Loucy (cell line): Measurements from ENCODE around the gene SCAMP1.

Experiments used
- H2AFZ ChIP-seq: fragments of 200-600 bp; sonication (generic); 2 replicates; pipeline ENCODE4 v1.6.0; 2016; ENCODE audit warnings: antibody characterized with exemption, mild to moderate bottlenecking, low read length, moderate library complexity
- H3F3A ChIP-seq: fragments of 200-600 bp; 2 replicates; pipeline ENCODE4 v1.6.0; 2016; ENCODE audit warnings: antibody characterized with exemption, low read depth, mild to moderate bottlenecking
- H3K27me3 ChIP-seq: fragments of 200-600 bp; sonication (generic); 2 replicates; pipeline ENCODE4 v1.6.1; 2014; ENCODE audit warnings: low read length, mild to moderate bottlenecking; ENCODE audit not compliant: insufficient read depth, poor library complexity, severe bottlenecking
- H3K36me3 ChIP-seq: fragments of 200-600 bp; sonication (generic); 2 replicates; pipeline ENCODE4 v1.6.1; 2016; ENCODE audit warnings: low read length; ENCODE audit not compliant: insufficient read depth
- H3K4me1 ChIP-seq: fragments of 200-600 bp; sonication (generic); 2 replicates; pipeline ENCODE4 v1.5.1; 2014; ENCODE audit warnings: low read length, mild to moderate bottlenecking; ENCODE audit not compliant: insufficient read depth, poor library complexity, severe bottlenecking
- H3K4me2 ChIP-seq: fragments of 200-600 bp; sonication (generic); 2 replicates; pipeline ENCODE4 v1.6.0; 2014; ENCODE audit warnings: antibody characterized with exemption, low read length, low read depth, mild to moderate bottlenecking; ENCODE audit not compliant: poor library complexity, severe bottlenecking
- H3K4me3 ChIP-seq: fragments of 200-600 bp; sonication (generic); 2 replicates; pipeline ENCODE4 v1.5.1; 2014; ENCODE audit warnings: low read length, mild to moderate bottlenecking, mixed read lengths; ENCODE audit not compliant: poor library complexity, severe bottlenecking
- H3K79me2 ChIP-seq: fragments of 200-600 bp; sonication (generic); 2 replicates; pipeline ENCODE4 v1.6.1; 2014; ENCODE audit warnings: low read length; ENCODE audit not compliant: insufficient read depth
- H3K9ac ChIP-seq: fragments of 200-600 bp; sonication (generic); 2 replicates; pipeline ENCODE4 v1.6.0; 2014; ENCODE audit warnings: mild to moderate bottlenecking, low read depth, low read length, moderate library complexity; ENCODE audit not compliant: poor library complexity, severe bottlenecking
- H3K9me2 ChIP-seq: fragments of 200-600 bp; sonication (generic); replicated peaks from 2 replicates; pipeline ENCODE4 v1.6.1; 2016; ENCODE audit warnings: low read depth, low read length, mixed read lengths
- H3K9me3 ChIP-seq: fragments of 200-600 bp; sonication (generic); 2 replicates; pipeline ENCODE4 v1.6.1; 2014; ENCODE audit warnings: mild to moderate bottlenecking, antibody characterized with exemption, low read length, low read depth; ENCODE audit not compliant: insufficient read depth
- H4K20me1 ChIP-seq: fragments of 200-600 bp; sonication (generic); 2 replicates; pipeline ENCODE4 v1.6.0; 2014; ENCODE audit warnings: antibody characterized with exemption, low read length, mild to moderate bottlenecking; ENCODE audit not compliant: insufficient read depth, poor library complexity, severe bottlenecking
- CTCF ChIP-seq: fragments of 200-600 bp; sonication (generic); conservative IDR thresholded peaks from 2 replicates; pipeline ENCODE4 v1.5.1; 2014; ENCODE audit warnings: mild to moderate bottlenecking, antibody characterized with exemption, low read length
- EZH2phosphoT487 ChIP-seq: fragments of 200-600 bp; IDR thresholded peaks from 2 replicates; pipeline ENCODE4 v1.6.1; 2018; ENCODE audit warnings: antibody characterized with exemption, mild to moderate bottlenecking, moderate library complexity, borderline replicate concordance

The SCAMP1 gene

GRCh38 chr5:78424665-78425064 is 64.2 kb downstream of the SCAMP1 start:
- Histone ChIP-seq H3K4me1 (no peaks in the 10 kb centered on the region), H3K9ac (no peak overlapping the region), H3K4me3 (no peak overlapping the region), H3K9me2 (no peaks in the 10 kb centered on the region), H3K79me2 (no peaks in the 10 kb centered on the region), H3K36me3 (peaks cover 35% of the 10 kb centered on the region), H3K27me3 (no peaks in the 10 kb centered on the region), H4K20me1 (no peaks in the 10 kb centered on the region), H3F3A (no peaks in the 10 kb centered on the region), H3K4me2 (no peak overlapping the region), H3K9me3 (no peaks in the 10 kb centered on the region), H2AFZ (no peak overlapping the region)
- TF ChIP-seq CTCF (no peak), EZH2phosphoT487 (no peak)

DNA sequence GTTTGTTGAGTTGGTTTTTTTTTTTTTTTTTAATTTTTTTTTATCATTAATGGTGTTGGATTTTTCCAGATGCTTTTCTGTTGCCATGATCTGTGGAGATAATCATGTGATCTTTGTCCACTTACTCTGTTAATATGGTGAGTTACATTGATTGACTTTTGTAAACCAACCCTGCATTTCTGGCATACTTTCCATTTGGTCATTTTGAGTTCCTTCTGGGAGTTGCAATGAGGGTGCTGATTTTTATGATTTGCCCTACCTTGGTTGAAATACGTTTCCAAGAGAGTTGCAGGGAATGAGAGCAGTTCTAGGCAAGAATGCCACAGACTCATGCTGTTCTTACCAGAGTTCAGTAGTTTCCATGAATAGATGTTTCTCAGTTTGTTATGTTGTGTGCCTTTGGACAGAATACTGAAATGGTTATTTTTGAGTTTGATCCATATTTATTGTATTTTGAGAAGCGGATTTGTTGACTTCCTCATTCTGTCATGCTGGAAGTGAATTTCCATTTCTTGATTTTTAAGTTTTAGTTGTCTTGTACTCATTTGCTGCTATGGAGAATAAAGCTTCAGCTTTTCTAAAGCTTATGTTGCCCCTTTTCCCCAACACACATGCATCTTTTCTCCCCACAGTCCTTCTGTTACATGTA is 69.0 kb downstream of the SCAMP1 start:
- no peaks in the 10 kb centered on the region for H3K79me2 ChIP-seq
- H3K9ac ChIP-seq: no peak overlapping the region
- no peaks in the 10 kb centered on the region for H3F3A ChIP-seq
- H3K9me2 ChIP-seq: no peaks in the 10 kb centered on the region
- no peak overlapping the region for H3K4me2 ChIP-seq
- H3K9me3 ChIP-seq: 0 out of 2 replicates have a peak, but pooled peaks cover 6% of the 10 kb centered on the region
- H2AFZ ChIP-seq: no peak overlapping the region
- TF ChIP-seq CTCF (no peak), EZH2phosphoT487 (no peak)
- no peaks in the 10 kb centered on the region for H4K20me1 ChIP-seq
- H3K4me3 ChIP-seq: no peak overlapping the region
- no peaks in the 10 kb centered on the region for H3K27me3 ChIP-seq
- peaks cover 35% of the 10 kb centered on the region for H3K36me3 ChIP-seq
- H3K4me1 ChIP-seq: no peaks in the 10 kb centered on the region

- TF ChIP-seq EZH2phosphoT487 (no peak), CTCF (no peak)
- Histone ChIP-seq H3K9me3 (0 out of 2 replicates have a peak, but pooled peaks cover 6% of the 10 kb centered on the region), H3K27me3 (no peaks in the 10 kb centered on the region), H3K9me2 (no peaks in the 10 kb centered on the region), H4K20me1 (no peaks in the 10 kb centered on the region), H3F3A (no peaks in the 10 kb centered on the region), H3K9ac (no peak overlapping the region), H2AFZ (no peak overlapping the region), H3K4me1 (no peaks in the 10 kb centered on the region), H3K4me3 (no peak overlapping the region), H3K79me2 (no peaks in the 10 kb centered on the region), H3K36me3 (peaks cover 35% of the 10 kb centered on the region), H3K4me2 (no peak overlapping the region)
Observed at GRCh38 chr5:78430866-78431265, 70.4 kb downstream of the SCAMP1 start.
